HepG2 (cell line): ENCODE data around the gene LRRN4CL. TPM values are rescaled to one million over a fixed set of nuclear protein-coding genes. Genes with fewer than 3 reads are reported as not detected.

Source experiments
- CC2D1A ChIP-seq: sonication (generic); formaldehyde crosslinking; IDR thresholded peaks from 2 replicates; pipeline ENCODE4 v1.8.1; 2023; ENCODE audit warnings: mild to moderate bottlenecking, missing genetic modification reagents
- ESRRA ChIP-seq: sonication (generic); formaldehyde crosslinking; IDR thresholded peaks from 2 replicates; pipeline ENCODE4 v1.5.1; 2020; ENCODE audit warnings: mild to moderate bottlenecking, low read depth, missing genetic modification reagents
- FOSL2 ChIP-seq: sonication (generic); formaldehyde crosslinking; IDR thresholded peaks from 2 replicates; pipeline ENCODE4 v1.4.0; 2020; ENCODE audit warnings: missing genetic modification reagents
- FOXK2 ChIP-seq: fragments of 450-650 bp; IDR thresholded peaks from 2 replicates; pipeline ENCODE4 v1.6.1; 2016
- NAIF1 ChIP-seq: sonication (generic); formaldehyde crosslinking; IDR thresholded peaks from 2 replicates; pipeline ENCODE4 v1.5.0; 2020; ENCODE audit warnings: mild to moderate bottlenecking, missing genetic modification reagents, borderline replicate concordance
- PAF1 ChIP-seq: IDR thresholded peaks from 2 replicates; pipeline ENCODE4 v1.6.1; 2016; ENCODE audit warnings: missing genetic modification reagents, missing compliant biosample characterization
- PAWR ChIP-seq: sonication (generic); formaldehyde crosslinking; IDR thresholded peaks from 2 replicates; pipeline ENCODE4 v1.4.0; 2020; ENCODE audit warnings: missing genetic modification reagents, mild to moderate bottlenecking, borderline replicate concordance
- PCBP2 ChIP-seq: fragments of 200-400 bp; formaldehyde crosslinking; optimal IDR thresholded peaks from 2 replicates; pipeline ENCODE3; 2018; ENCODE audit warnings: low read length, low read depth; ENCODE audit not compliant: poor library complexity, severe bottlenecking
- PHB2 ChIP-seq: fragments of 450-650 bp; IDR thresholded peaks from 2 replicates; pipeline ENCODE4 v1.6.1; 2018; ENCODE audit not compliant: partially characterized antibody
- SMAD3 ChIP-seq: sonication (generic); formaldehyde crosslinking; IDR thresholded peaks from 2 replicates; pipeline ENCODE4 v1.4.0; 2020; ENCODE audit warnings: missing genetic modification reagents
- YEATS4 ChIP-seq: sonication (generic); formaldehyde crosslinking; IDR thresholded peaks from 2 replicates; pipeline ENCODE4 v1.4.0; 2020; ENCODE audit warnings: missing genetic modification reagents, borderline replicate concordance
- ZNF331 ChIP-seq: sonication (generic); formaldehyde crosslinking; IDR thresholded peaks from 2 replicates; pipeline ENCODE4 v1.4.0; 2020; ENCODE audit warnings: missing genetic modification reagents
- ZNF460 ChIP-seq: sonication (generic); formaldehyde crosslinking; IDR thresholded peaks from 2 replicates; pipeline ENCODE4 v1.5.1; 2020; ENCODE audit warnings: missing genetic modification reagents, mild to moderate bottlenecking, borderline replicate concordance
- ZNF552 ChIP-seq: sonication (generic); formaldehyde crosslinking; IDR thresholded peaks from 2 replicates; pipeline ENCODE4 v1.9.0; 2022; ENCODE audit warnings: missing genetic modification reagents, mild to moderate bottlenecking, borderline replicate concordance
- ZNF75D ChIP-seq: sonication (generic); formaldehyde crosslinking; IDR thresholded peaks from 2 replicates; pipeline ENCODE4 v1.8.1; 2023; ENCODE audit warnings: missing genetic modification reagents, mild to moderate bottlenecking, borderline replicate concordance
- ZSCAN20 ChIP-seq: sonication (generic); formaldehyde crosslinking; IDR thresholded peaks from 2 replicates; pipeline ENCODE4 v1.4.0; 2020; ENCODE audit warnings: missing genetic modification reagents, mild to moderate bottlenecking, borderline replicate concordance
- ZSCAN22 ChIP-seq: sonication (generic); formaldehyde crosslinking; IDR thresholded peaks from 2 replicates; pipeline ENCODE4 v1.4.0; 2020; ENCODE audit warnings: mild to moderate bottlenecking, missing genetic modification reagents
- polyA plus RNA-seq, 8 experiments: library from polyadenylated mRNA; depleted of rRNA in 3 of 8; stranded (reverse) in 7 of 8; unstranded in 1 of 8; fragments of >200 nt; fragmentation: Illumina TruSeq in 4 of 8; extraction: Trizol in 4 of 8; gene quantifications; 2 replicates each; pipeline versions ENCODE4 v1.2.1 to v1.2.3, GENCODE V29; 2011 to 2016; ENCODE audit warnings: low read depth in 4 of 8, missing spikeins in 1 of 8, mixed read lengths in 1 of 8; ENCODE audit not compliant: insufficient read depth in 1 of 8
- total RNA-seq, 5 experiments: library from RNA; depleted of rRNA; stranded (reverse); fragments of >200 nt; fragmentation: Illumina TruSeq; extraction: Trizol; gene quantifications; 2 replicates each; pipeline ENCODE4 v1.2.3, GENCODE V29; 2016; ENCODE audit warnings: low read depth in 1 of 5
- TF ChIP-seq, protein P1 (sequence below), 2 experiments: IDR thresholded peaks; 2 replicates each; pipeline ENCODE4 v1.6.1; 2011 to 2012; ENCODE audit warnings: low read length in 2 of 2, borderline replicate concordance in 1 of 2, low read depth in 1 of 2, mild to moderate bottlenecking in 1 of 2, moderate library complexity in 1 of 2
- TF ChIP-seq, protein P2 (sequence below): IDR thresholded peaks from 2 replicates; pipeline ENCODE4 v1.6.1; 2016; ENCODE audit warnings: low read depth, missing genetic modification reagents, missing compliant biosample characterization
- TF ChIP-seq, protein P3 (sequence below): sonication (generic); formaldehyde crosslinking; IDR thresholded peaks from 2 replicates; pipeline ENCODE4 v1.5.1; 2020; ENCODE audit warnings: mild to moderate bottlenecking, missing genetic modification reagents, borderline replicate concordance

LRRN4CL gene
- total and polyA plus RNA-seq, 2 of the 13 experiments (the other 11 are each of a cell fraction or from before 2014, with no cell fraction given), result 0.11 TPM; not detected in 1

DNA sequence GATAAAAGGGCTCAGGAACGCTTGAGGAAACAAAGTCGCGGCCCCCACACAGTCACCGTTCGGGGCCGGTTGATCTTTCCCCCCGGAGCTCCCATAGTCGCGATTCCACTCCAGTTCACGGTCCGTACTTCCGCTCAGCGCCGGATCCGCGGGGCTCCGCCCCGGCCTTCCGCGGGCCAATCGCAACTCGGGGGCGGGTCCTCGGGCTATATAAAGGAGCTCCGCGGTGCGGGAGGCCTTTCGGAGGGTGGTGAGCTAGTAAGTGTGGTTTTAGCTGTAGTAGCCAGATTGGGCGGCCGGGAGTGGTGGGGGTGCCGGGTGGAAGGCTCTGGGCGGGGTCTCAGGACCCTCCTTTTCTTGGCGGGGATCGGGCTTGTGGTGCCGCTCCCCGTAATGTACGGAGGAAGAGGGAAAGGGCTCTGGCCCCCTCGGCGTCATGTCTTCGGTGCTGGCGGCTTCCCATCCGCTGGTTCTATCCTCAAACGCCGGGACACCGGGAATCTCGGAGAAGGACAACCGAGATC is 24.2 kb downstream of the LRRN4CL start, which contains the start of the genes C11orf98 and CSKMT (continued):
- TF ChIP-seq, protein P1, sequence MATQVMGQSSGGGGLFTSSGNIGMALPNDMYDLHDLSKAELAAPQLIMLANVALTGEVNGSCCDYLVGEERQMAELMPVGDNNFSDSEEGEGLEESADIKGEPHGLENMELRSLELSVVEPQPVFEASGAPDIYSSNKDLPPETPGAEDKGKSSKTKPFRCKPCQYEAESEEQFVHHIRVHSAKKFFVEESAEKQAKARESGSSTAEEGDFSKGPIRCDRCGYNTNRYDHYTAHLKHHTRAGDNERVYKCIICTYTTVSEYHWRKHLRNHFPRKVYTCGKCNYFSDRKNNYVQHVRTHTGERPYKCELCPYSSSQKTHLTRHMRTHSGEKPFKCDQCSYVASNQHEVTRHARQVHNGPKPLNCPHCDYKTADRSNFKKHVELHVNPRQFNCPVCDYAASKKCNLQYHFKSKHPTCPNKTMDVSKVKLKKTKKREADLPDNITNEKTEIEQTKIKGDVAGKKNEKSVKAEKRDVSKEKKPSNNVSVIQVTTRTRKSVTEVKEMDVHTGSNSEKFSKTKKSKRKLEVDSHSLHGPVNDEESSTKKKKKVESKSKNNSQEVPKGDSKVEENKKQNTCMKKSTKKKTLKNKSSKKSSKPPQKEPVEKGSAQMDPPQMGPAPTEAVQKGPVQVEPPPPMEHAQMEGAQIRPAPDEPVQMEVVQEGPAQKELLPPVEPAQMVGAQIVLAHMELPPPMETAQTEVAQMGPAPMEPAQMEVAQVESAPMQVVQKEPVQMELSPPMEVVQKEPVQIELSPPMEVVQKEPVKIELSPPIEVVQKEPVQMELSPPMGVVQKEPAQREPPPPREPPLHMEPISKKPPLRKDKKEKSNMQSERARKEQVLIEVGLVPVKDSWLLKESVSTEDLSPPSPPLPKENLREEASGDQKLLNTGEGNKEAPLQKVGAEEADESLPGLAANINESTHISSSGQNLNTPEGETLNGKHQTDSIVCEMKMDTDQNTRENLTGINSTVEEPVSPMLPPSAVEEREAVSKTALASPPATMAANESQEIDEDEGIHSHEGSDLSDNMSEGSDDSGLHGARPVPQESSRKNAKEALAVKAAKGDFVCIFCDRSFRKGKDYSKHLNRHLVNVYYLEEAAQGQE (IDR thresholded peaks at IDR 0.05; ENCODE audit: borderline replicate concordance in 1 of 2, low read depth in 1 of 2, low read length in 2 of 2), result peak in 1 of 2 experiments; percentile 80; a peak in 1 of 4 replicates
- TF ChIP-seq ZSCAN22 (CRISPR knock-in tag) (no peak), PHB2 (no peak), ZSCAN20 (CRISPR knock-in tag) (no peak), ZNF331 (CRISPR knock-in tag) (peak; percentile 73; the same call in 1 of the 2 replicates), PCBP2 (peak; percentile 74), YEATS4 (CRISPR knock-in tag) (0 out of 2 replicates have a peak, but pooled peaks have one; percentile 38), SMAD3 (no peak), FOSL2 (CRISPR knock-in tag) (no peak), ZNF552 (peak; percentile 76; the same call in 1 of the 2 replicates), ZNF460 (CRISPR knock-in tag) (no peak; the same call in 1 of the 2 replicates), ZNF75D (peak; percentile 85; the same call in 1 of the 2 replicates), PAWR (CRISPR knock-in tag) (0 out of 2 replicates have a peak, but pooled peaks have one; percentile 66), PAF1 (CRISPR knock-in tag) (no peak), CC2D1A (0 out of 2 replicates have a peak, but pooled peaks have one; percentile 74), NAIF1 (CRISPR knock-in tag) (peak; percentile 81; the same call in 1 of the 2 replicates), ESRRA (CRISPR knock-in tag) (peak; percentile 58), FOXK2 (no peak)
- TF ChIP-seq, protein P2, sequence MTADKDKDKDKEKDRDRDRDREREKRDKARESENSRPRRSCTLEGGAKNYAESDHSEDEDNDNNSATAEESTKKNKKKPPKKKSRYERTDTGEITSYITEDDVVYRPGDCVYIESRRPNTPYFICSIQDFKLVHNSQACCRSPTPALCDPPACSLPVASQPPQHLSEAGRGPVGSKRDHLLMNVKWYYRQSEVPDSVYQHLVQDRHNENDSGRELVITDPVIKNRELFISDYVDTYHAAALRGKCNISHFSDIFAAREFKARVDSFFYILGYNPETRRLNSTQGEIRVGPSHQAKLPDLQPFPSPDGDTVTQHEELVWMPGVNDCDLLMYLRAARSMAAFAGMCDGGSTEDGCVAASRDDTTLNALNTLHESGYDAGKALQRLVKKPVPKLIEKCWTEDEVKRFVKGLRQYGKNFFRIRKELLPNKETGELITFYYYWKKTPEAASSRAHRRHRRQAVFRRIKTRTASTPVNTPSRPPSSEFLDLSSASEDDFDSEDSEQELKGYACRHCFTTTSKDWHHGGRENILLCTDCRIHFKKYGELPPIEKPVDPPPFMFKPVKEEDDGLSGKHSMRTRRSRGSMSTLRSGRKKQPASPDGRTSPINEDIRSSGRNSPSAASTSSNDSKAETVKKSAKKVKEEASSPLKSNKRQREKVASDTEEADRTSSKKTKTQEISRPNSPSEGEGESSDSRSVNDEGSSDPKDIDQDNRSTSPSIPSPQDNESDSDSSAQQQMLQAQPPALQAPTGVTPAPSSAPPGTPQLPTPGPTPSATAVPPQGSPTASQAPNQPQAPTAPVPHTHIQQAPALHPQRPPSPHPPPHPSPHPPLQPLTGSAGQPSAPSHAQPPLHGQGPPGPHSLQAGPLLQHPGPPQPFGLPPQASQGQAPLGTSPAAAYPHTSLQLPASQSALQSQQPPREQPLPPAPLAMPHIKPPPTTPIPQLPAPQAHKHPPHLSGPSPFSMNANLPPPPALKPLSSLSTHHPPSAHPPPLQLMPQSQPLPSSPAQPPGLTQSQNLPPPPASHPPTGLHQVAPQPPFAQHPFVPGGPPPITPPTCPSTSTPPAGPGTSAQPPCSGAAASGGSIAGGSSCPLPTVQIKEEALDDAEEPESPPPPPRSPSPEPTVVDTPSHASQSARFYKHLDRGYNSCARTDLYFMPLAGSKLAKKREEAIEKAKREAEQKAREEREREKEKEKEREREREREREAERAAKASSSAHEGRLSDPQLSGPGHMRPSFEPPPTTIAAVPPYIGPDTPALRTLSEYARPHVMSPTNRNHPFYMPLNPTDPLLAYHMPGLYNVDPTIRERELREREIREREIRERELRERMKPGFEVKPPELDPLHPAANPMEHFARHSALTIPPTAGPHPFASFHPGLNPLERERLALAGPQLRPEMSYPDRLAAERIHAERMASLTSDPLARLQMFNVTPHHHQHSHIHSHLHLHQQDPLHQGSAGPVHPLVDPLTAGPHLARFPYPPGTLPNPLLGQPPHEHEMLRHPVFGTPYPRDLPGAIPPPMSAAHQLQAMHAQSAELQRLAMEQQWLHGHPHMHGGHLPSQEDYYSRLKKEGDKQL (CRISPR knock-in tag), result no peak; the same call in 1 of the 2 replicates
- TF ChIP-seq, protein P3, sequence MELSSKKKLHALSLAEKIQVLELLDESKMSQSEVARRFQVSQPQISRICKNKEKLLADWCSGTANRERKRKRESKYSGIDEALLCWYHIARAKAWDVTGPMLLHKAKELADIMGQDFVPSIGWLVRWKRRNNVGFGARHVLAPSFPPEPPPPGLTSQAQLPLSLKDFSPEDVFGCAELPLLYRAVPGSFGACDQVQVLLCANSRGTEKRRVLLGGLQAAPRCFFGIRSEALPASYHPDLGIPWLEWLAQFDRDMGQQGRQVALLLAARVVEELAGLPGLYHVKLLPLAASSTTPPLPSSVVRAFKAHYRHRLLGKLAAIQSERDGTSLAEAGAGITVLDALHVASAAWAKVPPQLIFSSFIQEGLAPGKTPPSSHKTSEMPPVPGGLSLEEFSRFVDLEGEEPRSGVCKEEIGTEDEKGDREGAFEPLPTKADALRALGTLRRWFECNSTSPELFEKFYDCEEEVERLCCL (CRISPR knock-in tag), result 0 out of 2 replicates have a peak, but pooled peaks have one; percentile 39
